GM18502 (cell line): ENCODE measurements around the gene GNLY.

Experiments
- ATAC-seq: cut with Tn5 transposase; IDR thresholded peaks from one replicate; pipeline ENCODE4 v1.9.1; 2021; ENCODE audit warnings: mild to moderate bottlenecking; ENCODE audit not compliant: unreplicated experiment, poor library complexity

The GNLY gene

DNA sequence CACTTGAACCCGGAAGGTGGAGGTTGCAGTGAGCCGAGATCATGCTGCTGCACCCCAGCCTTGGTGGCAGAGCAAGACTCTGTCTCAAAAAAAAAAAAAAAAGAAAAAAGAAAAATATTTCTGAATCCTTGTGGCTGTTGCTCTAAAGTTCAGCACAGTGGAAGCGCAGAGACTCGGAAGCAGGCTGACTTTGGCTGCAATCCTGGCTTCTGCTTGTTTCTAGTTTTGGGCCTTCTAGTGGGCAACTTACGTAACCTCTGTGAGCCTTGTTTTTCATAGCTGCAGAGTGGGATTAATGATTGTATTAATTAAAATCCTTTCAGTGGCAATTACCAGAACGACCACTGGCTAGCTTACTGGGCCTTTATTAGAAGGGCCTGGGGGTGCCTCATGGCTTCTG is 28.4 kb downstream of the GNLY start:
- no peak for ATAC-seq

DNA sequence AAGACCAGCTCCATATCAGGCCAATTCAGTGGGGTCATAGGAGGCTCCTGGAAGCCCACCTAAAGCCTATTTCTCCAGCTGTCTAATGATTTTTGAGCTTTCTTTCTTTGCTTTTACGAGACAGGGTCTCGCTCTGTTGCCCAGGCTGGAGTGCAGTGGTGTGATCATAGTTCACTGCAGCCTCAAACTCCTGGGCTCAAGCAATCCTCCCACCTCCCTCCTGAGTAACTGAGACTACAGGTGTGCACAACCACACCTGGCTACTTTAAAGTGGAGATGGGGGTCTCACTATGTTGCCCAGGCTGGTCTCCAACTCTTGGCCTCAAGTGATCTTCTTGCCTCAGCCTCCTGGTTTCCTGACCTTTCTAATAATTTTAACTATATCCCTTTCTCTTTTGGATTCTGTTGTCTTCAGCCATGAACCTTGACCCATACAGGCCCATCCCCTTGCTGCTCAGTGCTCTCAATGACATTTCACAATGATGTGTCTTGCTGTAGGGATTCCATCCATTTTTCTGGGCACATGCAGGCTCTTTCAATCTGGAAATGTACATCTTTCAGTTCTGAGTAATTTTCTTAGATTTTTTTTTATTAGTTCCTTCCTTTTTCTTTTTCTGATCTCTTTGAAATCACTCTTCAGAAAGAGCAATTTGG is 29.7 kb downstream of the GNLY start:
- no peak for ATAC-seq

DNA sequence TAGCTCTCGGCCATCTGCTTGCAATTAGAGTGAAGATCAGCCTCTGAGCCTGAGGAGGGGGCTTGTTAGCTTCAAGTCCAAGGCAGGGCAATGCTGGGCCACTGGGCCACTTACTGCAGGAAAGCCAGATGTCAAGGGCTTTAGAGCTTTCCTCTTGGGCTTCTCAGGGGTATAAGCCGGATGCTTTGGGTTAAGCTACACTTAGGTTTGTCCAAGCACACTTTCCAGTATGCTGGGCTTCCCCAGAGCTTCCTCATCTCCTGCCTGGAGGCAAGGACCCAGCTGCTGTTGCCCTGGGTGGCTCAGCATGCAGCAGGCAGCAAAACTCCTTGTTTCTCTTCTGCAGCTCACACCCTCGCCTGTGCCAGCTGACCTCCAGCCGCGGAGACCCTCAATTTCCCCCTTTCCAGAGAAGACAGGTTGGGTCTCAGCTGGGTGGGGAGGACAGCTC is 30.6 kb downstream of the GNLY start:
- ATAC-seq, result no peak

DNA sequence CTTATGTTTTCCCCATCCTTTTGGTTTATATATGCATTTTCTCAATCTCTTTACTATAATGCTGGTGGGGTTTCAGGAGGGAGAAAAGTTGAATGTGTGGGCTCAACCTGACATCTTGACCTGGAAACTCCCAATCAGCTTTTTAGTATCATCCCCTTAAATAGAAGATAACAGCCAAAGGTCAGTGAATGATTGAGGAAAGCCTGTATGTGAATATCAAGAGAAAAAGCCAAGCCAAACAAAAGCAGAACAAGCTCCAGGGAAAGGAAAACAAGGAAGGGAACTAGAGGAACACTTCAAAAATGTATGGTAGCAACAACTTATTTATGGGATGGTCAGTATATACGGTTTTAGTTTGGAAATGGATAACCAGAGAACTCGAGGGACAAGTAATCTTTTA is 31.3 kb downstream of the GNLY start:
- ATAC-seq, result no peak

DNA sequence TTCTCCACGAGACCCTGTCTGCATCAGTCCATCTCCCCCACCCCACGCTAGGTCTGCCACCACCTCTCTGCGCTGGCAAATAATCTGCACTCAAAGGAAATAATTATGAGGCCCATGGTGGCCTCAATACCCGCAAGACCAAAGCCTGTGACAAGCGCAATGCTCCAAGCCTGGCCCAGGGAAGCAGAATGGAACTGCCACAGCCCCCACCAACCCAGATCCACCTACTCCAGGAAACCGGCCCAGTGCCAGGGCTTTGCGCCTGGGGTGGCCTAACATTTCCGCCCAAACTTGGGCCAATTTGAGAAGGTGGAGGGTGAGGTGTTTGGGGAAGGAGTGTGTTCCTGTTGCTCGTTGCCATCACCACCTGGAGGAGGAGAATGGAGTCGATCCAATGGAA is 33.6 kb downstream of the GNLY start:
- no peak for ATAC-seq

DNA sequence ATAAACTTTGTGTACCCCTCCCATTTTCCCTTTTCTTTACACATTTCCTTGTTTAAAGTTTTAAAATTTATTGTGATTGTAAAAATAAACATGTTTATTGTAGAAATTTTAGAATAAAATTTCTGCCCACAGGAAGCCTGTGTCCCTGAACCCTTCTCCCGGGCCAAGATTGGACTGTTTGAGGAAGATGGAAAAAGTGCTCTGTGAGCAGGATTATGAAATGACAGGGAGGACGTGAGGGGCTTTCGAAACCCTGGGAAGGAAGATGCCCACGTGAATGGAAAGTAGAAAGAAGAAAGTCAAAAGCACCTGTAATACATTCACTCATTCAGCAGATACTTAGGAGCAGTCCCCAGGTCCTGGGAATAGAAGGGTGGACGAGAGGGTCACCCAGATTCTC is 34.2 kb downstream of the GNLY start:
- ATAC-seq, result no peak

DNA sequence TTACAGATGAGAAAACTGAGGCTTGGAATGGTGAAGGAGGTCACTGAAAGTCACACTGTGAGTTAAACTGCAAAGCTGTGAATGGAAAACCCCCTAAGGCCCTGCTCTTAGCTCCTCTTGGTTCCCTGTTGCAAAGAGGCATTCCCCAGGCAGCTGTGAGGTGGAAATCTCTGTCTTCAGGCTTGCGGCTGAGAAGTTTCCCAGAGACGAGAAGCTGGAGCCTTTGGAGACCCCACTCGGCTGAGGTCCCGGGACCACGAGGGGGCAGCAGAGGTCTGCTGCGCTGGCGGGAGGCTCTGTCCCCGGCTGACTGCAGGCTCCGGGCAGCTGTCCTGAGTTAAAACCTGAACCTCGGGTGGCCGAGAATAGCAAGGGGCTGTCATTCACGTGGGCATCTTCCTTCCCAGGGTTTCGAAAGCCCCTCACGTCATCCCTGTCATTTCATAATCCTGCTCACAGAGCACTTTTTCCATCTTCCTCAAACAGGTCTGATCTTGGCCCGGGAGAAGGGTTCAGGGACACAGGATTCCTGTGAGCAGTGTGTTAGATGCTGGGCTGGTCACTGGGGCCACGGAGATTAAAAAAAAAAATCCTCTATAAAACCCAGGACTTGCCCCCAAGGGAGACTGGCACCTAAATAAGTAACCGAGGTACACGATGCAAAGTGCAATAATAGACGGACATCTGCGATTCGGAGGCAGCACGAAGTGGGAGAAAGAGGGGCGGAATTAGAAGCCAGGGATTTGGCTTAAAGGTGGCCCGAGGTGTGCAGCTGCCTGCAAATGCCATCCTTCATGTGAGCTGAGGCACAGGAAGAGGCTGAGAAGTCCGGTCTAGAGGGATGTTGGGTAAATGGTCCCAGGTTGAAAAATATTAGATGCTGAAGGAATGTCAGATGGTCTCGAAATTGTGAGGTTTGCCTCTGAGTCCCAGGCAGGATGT is 35.0 kb downstream of the GNLY start:
- peak; percentile 61 for ATAC-seq

DNA sequence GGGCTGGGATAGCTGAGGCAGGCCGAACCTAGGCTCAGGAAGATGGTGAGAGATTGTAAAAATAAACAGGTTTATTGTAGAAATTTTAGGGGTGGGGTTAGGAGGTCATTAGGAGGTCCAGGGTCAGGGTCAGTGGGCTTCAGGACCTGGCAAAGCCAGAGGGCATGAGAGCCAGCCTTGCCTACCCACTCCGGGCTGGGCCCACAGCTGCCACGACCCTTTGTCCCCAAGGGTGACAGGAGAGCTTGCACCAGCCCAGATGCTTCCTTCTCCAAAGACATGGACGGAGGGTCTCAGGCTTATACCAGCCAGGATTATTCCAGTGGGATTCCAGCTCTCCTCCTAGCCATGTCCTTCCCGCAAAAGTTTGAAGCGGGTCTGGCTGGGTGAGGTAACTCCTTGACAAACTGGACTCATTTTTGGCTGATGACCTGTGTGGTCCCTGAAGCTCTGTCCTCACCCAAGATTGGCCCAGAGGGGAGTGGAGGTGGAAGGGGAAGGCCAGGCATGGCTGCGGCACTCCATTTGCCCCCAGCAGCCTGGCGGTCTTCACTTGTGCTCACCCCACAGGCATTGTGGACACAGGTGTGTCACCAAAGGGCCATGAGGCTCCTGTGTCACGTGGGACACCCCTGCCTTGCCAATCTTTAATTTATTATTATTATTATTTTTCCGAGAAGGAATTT is 35.8 kb downstream of the GNLY start:
- no peak for ATAC-seq

DNA sequence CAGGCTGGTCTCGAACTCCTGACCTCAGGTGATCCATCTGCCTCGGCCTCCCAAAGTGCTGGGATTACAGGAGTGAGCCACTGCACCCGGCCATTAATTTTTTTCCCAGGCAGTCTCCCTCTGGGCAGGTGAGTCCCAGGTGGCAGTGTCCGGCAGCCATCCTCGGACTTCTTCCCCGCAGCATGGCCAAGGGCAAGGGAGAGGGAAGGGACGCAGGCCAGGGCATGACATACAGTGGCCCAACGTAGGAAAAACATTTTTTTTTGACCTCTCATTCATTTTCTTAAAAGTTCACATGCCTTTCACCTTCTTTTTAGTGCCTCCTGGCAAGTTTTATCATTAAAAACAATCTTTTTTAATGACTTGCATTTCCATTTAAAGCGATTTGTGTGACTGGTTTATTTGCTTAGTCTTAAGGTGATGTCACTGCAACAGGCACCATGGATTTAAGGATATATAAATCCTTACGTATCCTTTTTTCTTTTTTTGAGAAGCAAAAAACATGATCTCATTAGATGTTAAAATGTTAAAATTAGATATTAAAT is 36.6 kb downstream of the GNLY start:
- ATAC-seq, result no peak

DNA sequence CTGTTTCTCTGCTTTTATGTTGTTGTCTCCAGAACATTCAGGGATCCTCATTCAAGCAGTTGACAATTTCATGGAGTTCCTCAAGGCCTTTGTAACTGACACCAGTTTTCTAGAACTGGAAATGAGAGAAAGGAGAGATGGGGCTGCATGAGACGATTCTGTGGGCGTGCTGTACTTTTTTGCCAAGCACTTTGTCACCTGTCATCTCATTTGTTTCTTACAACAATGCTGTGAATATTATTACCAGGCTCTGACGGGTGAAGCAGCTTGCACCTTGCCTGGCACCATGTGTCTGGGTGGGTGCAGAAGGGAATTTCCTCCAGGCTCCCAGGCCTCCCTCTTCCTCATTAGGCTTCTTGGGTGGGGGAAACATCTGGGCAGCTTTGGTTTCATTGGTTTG is 37.4 kb downstream of the GNLY start:
- no peak for ATAC-seq

DNA sequence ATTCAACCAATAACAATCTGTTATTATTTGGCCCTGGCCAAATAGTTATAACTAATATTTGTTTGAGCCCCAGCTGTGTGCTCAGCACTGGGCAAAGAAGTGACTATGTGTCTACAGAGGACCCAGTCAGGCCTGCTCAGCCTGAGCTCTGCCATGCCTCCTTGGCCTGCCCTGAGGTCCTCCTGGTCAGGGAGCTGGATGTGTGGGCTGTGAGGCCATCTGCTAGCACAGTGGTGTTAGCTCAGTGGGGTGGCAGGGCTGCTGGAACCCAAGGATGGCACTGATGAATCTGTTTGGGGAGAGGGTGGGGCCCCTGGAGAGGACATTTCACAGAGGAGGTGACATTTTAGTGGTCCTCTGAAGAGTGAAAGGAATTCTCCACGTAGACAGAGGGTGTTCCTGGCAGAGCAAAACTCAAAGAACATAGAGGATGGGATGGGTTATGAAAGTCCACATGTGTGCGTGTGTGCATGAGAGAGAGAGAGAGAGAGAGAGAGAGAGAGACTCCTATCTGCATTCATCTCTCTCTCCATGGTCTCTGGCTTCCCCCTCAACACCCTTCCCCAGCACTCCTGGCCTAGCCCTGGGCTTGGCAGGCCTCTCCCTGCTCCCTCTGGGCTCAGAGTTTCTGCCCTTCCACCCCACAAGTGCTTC is 38.4 kb downstream of the GNLY start:
- no peak for ATAC-seq

DNA sequence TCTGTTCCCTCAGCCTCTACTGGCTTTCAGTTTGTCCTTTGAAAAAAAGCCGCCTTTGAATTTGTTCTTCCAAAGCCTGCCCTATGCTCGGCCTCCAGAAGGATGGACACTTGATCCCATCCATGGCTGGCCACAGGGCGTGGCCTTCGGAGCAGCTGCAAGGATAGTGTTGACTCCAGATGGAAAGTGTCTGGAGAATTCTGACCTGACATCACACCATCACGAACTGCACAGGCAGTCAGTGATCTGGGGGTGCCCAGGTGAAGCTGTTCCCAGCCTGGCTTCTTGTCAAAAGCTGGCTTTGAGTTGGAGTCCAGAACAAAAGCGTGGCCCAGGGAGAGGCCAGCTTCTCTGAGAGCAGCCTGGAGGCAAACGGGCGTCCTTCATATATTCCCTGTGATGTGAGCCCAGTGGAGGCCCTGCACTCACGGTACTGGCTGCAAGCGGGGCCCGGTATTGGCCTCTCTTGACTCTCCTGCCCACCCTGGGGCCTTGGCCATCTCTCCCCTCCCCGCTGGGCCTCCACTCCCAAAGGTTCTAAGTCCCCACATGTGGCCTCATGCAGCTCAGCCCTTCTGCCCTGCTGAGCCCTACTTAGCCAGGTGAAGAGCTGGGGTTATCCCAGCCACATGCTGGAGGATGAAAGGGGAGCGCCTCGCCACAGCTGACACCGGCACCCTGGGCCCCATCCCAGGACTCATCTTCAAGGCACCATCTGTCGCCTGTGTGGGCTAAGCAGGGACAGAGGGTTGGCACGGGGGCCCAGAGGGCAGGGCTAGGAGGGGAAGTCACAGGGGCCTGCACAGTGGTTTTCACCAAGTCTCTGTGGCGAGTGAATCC is 39.2 kb downstream of the GNLY start:
- ATAC-seq, result no peak

DNA sequence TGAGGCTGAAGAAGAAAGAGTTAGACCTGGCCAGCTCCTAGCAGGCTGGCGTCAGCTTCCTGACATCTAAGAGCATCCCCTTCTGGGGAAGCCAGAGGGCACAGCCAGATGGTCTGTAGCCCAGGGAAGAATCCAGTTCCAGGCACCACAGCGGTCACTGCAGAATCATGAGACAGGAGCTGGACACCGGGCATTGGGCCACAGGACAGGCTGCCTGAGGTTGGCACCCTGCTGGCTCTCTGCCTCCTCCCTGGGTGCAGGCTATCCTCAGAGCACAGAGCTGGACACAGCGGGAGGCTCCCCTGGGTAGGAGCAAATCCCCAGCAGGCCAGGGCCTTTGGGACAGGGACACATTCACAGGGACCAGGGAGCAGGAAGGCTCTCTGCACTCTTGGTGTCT is 39.9 kb downstream of the GNLY start:
- no peak for ATAC-seq

DNA sequence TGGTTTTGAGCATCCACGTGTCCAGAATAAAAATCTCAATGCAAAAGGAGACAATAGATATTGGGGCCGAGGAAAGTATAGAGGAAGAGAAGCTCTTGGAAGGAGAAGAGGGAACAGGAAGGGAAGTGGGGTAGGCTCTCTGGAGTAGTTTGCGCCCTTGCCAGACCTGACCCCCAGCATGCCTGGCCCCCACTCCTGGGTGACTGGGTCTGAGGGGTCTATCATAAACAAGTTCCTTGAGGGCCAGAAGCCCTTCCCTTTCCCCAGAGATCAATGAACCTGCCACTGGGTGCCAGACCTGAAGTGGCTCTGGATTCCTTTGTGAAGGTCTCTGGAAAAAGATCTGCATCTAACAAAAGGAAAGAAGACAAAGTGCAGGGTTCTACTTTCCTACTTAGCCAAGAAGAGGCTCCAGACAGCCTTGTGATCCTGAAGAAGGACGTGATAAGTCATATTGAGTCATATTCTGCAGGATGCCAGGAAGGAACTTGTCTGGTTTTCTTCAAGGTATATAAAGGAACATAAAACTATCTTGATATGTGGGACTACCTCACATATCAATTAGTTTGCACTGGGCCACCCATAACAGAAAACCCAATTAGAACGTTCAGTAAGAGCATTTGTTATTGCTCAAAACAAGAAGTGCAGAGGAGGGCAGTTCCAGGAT is 40.9 kb downstream of the GNLY start:
- no peak for ATAC-seq

DNA sequence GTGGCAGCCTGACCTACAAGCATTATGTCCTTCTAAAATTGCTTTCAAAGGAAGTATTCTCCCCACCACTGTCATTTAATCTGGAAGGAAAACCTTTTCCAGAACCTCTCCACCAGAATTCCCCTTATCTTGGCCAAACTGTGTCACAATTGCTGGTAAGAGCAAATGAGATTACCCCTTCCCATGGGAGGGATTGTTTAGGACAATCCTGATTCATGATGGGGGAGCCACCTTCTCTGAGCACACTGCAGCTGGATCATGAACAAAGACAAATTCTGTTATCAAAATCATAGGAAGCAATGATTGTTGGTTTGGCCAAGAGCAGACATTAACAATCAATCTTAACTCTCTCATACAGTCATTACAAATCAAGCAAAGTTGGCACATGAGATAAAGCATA is 41.5 kb downstream of the GNLY start:
- no peak for ATAC-seq

DNA sequence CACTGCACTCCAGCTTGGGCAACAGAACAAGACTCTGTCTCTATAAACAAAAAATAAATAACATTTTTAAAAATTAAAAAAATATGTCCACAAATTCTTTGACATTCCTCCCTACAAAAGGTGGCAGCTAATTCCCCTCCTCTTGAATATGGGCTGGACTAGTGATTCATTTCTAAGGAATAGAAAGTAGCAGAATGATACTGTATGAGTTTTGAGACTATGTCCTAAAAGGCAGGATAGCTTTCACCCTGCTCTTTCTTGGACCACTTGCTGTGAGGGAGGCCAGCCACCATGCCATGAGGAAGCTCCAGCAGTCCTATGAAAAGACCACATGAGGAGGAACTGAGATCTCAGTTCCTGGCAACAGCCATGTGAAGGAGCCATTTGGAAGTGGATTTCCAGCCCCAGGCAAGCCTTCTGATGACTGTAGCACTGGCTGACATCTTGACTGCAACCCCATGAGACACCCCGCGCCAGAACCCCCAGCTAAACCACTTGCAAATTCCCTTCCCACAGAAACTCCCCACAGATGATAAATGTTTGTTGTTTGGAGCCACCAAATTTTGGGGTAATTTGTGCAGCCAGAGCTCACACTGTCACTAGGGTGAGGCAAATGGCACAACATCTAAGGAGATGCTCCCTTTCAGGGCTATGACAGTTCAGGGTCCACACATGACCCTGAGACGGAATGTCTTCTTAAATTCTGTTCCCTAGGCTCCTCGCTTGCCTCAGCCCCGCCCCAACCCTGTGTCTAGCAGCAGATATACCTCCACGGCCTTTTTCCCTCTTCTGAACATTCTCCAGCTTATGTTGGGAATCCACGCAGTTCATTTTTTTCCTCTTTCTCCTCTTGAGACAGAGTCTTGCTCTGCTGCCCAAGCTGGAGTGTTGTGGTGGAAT is 42.5 kb downstream of the GNLY start:
- no peak for ATAC-seq

DNA sequence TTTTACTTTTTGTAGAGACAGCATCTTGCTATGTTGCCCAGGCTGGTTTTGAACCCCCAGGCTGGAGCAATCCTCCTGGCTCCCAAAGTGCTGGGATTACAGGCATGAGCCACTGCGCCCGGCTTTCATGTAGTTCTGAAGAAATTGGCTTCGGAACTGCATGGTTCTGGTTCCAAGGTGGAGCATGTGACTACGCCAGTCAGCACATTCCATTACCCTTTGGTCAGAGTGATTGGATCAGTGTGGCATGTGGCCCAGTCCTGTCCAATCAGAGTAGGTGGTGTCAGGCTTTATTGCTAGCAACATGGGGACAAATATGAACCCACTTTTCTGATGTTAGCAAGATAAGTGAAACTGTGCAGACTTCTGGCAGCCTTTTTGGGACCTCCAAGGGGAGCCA is 43.3 kb downstream of the GNLY start:
- no peak for ATAC-seq

DNA sequence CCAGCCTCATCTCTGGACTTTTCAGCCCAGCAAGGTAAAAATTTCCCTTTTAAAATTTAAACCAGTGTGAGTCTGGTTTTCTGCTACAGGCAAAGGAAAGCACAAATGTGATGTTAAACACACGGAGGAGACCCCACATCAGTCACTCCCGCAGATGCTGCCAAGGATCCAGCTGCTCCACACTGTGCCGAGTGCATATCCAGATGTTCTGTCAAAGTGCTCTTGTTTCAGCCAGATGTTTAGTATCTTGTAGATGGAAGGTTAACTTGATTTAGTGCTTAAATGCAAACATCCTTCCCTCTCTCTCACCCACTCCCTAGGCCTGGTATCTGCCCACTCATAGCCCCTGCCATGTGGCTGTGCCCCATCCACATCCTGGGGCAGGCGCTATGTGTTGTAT is 43.8 kb downstream of the GNLY start:
- no peak for ATAC-seq
